SK-N-SH treated with all-trans-retinoic acid at 6 μM for 48 hours (cell line): ENCODE measurements around the gene TRAK1.

Source experiments
- ATAC-seq: fragments of 200-7000 bp; cut with Tn5 transposase; 3 replicates; pipeline ENCODE4 v1.9.1; 2020; ENCODE audit warnings: mild to moderate bottlenecking, moderate library complexity
- ARNTL ChIP-seq: fragments of 450-650 bp; formaldehyde crosslinking; IDR thresholded peaks from 2 replicates; pipeline ENCODE4 v1.5.0; 2020; ENCODE audit warnings: low read depth, mild to moderate bottlenecking, moderate library complexity, borderline replicate concordance
- BACH2 ChIP-seq: fragments of 250-450 bp; sonication (Bioruptor Pico); IDR thresholded peaks from 2 replicates; pipeline ENCODE4 v1.9.0; 2021; ENCODE audit warnings: mild to moderate bottlenecking, borderline replicate concordance
- CREB5 ChIP-seq: fragments of 250-450 bp; sonication (Bioruptor Pico); IDR thresholded peaks from 2 replicates; pipeline ENCODE4 v1.5.1; 2020; ENCODE audit warnings: low read depth, mild to moderate bottlenecking, moderate library complexity
- CSDC2 ChIP-seq: fragments of 250-450 bp; sonication (Bioruptor Pico); IDR thresholded peaks from 2 replicates; pipeline ENCODE4 v1.5.0; 2020; ENCODE audit warnings: mild to moderate bottlenecking, moderate library complexity
- CSRNP3 ChIP-seq: fragments of 250-450 bp; sonication (Bioruptor Pico); IDR thresholded peaks from 2 replicates; pipeline ENCODE4 v1.5.1; 2021; ENCODE audit warnings: mild to moderate bottlenecking, moderate library complexity
- ESRRG ChIP-seq: fragments of 250-450 bp; sonication (Bioruptor Pico); IDR thresholded peaks from 2 replicates; pipeline ENCODE4 v1.6.1; 2021; ENCODE audit warnings: mild to moderate bottlenecking
- GLIS3 ChIP-seq: fragments of 250-450 bp; sonication (Bioruptor Pico); IDR thresholded peaks from 2 replicates; pipeline ENCODE4 v1.5.0; 2020; ENCODE audit warnings: mild to moderate bottlenecking, moderate library complexity
- ISL1 ChIP-seq: fragments of 250-450 bp; sonication (Bioruptor Pico); IDR thresholded peaks from 2 replicates; pipeline ENCODE4 v2.1.2; 2022; ENCODE audit warnings: mild to moderate bottlenecking, moderate library complexity
- PATZ1 ChIP-seq: fragments of 250-450 bp; sonication (Bioruptor Pico); IDR thresholded peaks from 2 replicates; pipeline ENCODE4 v1.8.0; 2020; ENCODE audit warnings: mild to moderate bottlenecking, moderate library complexity, borderline replicate concordance
- POU6F1 ChIP-seq: fragments of 250-450 bp; sonication (Bioruptor Pico); IDR thresholded peaks from 2 replicates; pipeline ENCODE4 v1.8.0; 2021; ENCODE audit warnings: low read depth, mild to moderate bottlenecking, moderate library complexity, borderline replicate concordance
- PPARA ChIP-seq: fragments of 250-450 bp; sonication (Bioruptor Pico); IDR thresholded peaks from 2 replicates; pipeline ENCODE4 v1.5.0; 2020; ENCODE audit warnings: mild to moderate bottlenecking, borderline replicate concordance
- RARB ChIP-seq: fragments of 250-450 bp; sonication (Bioruptor Pico); IDR thresholded peaks from 2 replicates; pipeline ENCODE4 v1.8.0; 2021; ENCODE audit warnings: mild to moderate bottlenecking, moderate library complexity
- SNAI2 ChIP-seq: fragments of 250-450 bp; sonication (Bioruptor Pico); IDR thresholded peaks from 2 replicates; pipeline ENCODE4 v1.5.0; 2020; ENCODE audit warnings: mild to moderate bottlenecking, moderate library complexity
- TCF4 ChIP-seq: fragments of 250-450 bp; sonication (Bioruptor Pico); IDR thresholded peaks from 2 replicates; pipeline ENCODE4 v1.8.0; 2021; ENCODE audit warnings: mild to moderate bottlenecking, moderate library complexity, borderline replicate concordance
- TOX ChIP-seq: fragments of 250-450 bp; sonication (Bioruptor Pico); IDR thresholded peaks from 2 replicates; pipeline ENCODE4 v1.8.0; 2021; ENCODE audit warnings: mild to moderate bottlenecking, moderate library complexity, borderline replicate concordance
- ZC3H10 ChIP-seq: fragments of 250-450 bp; sonication (Bioruptor Pico); IDR thresholded peaks from 2 replicates; pipeline ENCODE4 v1.5.1; 2021; ENCODE audit warnings: mild to moderate bottlenecking, moderate library complexity
- ZFP3 ChIP-seq: fragments of 250-450 bp; sonication (Bioruptor Pico); IDR thresholded peaks from 2 replicates; pipeline ENCODE4 v1.5.0; 2020; ENCODE audit warnings: mild to moderate bottlenecking, moderate library complexity
- ZFP30 ChIP-seq: fragments of 450-650 bp; formaldehyde crosslinking; IDR thresholded peaks from 2 replicates; pipeline ENCODE4 v1.5.0; 2022; ENCODE audit warnings: mild to moderate bottlenecking, moderate library complexity
- ZNF565 ChIP-seq: fragments of 450-650 bp; formaldehyde crosslinking; conservative IDR thresholded peaks from 2 replicates; pipeline ENCODE4 v1.5.0; 2020; ENCODE audit warnings: low read depth, mild to moderate bottlenecking, moderate library complexity
- ZNF8 ChIP-seq: fragments of 450-650 bp; formaldehyde crosslinking; IDR thresholded peaks from 2 replicates; pipeline ENCODE4 v1.5.0; 2020; ENCODE audit warnings: mild to moderate bottlenecking, moderate library complexity
- TF ChIP-seq, protein P1 (sequence below): fragments of 250-450 bp; sonication (Bioruptor Pico); IDR thresholded peaks from 2 replicates; pipeline ENCODE4 v1.5.0; 2020; ENCODE audit warnings: mild to moderate bottlenecking, moderate library complexity

TRAK1 gene

GRCh38 chr3:42182555-42182954, 91.4 kb downstream of the TRAK1 start:
- no peak for ATAC-seq
- TF ChIP-seq, protein P1, sequence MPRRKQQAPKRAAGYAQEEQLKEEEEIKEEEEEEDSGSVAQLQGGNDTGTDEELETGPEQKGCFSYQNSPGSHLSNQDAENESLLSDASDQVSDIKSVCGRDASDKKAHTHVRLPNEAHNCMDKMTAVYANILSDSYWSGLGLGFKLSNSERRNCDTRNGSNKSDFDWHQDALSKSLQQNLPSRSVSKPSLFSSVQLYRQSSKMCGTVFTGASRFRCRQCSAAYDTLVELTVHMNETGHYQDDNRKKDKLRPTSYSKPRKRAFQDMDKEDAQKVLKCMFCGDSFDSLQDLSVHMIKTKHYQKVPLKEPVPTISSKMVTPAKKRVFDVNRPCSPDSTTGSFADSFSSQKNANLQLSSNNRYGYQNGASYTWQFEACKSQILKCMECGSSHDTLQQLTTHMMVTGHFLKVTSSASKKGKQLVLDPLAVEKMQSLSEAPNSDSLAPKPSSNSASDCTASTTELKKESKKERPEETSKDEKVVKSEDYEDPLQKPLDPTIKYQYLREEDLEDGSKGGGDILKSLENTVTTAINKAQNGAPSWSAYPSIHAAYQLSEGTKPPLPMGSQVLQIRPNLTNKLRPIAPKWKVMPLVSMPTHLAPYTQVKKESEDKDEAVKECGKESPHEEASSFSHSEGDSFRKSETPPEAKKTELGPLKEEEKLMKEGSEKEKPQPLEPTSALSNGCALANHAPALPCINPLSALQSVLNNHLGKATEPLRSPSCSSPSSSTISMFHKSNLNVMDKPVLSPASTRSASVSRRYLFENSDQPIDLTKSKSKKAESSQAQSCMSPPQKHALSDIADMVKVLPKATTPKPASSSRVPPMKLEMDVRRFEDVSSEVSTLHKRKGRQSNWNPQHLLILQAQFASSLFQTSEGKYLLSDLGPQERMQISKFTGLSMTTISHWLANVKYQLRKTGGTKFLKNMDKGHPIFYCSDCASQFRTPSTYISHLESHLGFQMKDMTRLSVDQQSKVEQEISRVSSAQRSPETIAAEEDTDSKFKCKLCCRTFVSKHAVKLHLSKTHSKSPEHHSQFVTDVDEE (CRISPR knock-in tag): no peak
- no peak for TF ChIP-seq TOX (CRISPR knock-in tag)
- no peak for TF ChIP-seq ZNF565 (CRISPR knock-in tag)
- TF ChIP-seq CREB5 (CRISPR knock-in tag): no peak
- no peak for TF ChIP-seq ISL1 (CRISPR knock-in tag)
- TF ChIP-seq ZNF8 (CRISPR knock-in tag): no peak
- TF ChIP-seq PATZ1 (CRISPR knock-in tag): no peak
- no peak for TF ChIP-seq CSDC2 (CRISPR knock-in tag)
- no peak for TF ChIP-seq ZFP3
- no peak for TF ChIP-seq ESRRG (CRISPR knock-in tag)
- no peak for TF ChIP-seq POU6F1
- TF ChIP-seq SNAI2 (CRISPR knock-in tag): no peak
- TF ChIP-seq ZFP30: no peak
- no peak for TF ChIP-seq BACH2
- TF ChIP-seq PPARA (CRISPR knock-in tag): no peak
- TF ChIP-seq ARNTL: no peak
- TF ChIP-seq GLIS3 (CRISPR knock-in tag): no peak
- TF ChIP-seq RARB (CRISPR knock-in tag): no peak
- no peak for TF ChIP-seq ZC3H10 (CRISPR knock-in tag)

GRCh38 chr3:42183991-42184632, 93.0 kb downstream of the TRAK1 start:
- ATAC-seq: no peak
- TF ChIP-seq SNAI2 (CRISPR knock-in tag) (no peak), ZFP3 (no peak), GLIS3 (CRISPR knock-in tag) (no peak), PATZ1 (CRISPR knock-in tag) (no peak), ZFP30 (no peak), ESRRG (CRISPR knock-in tag) (no peak), ZC3H10 (CRISPR knock-in tag) (no peak), TCF4 (CRISPR knock-in tag) (no peak), ZNF565 (CRISPR knock-in tag) (no peak), TOX (CRISPR knock-in tag) (no peak), CSDC2 (CRISPR knock-in tag) (no peak), CSRNP3 (no peak), PPARA (CRISPR knock-in tag) (no peak), ARNTL (no peak), BACH2 (no peak), ZNF8 (CRISPR knock-in tag) (no peak), CREB5 (CRISPR knock-in tag) (no peak)
- TF ChIP-seq, protein P1 (CRISPR knock-in tag): no peak
